Measurements from ENCODE around the gene CTNND2.

CTNND2 gene

GRCh38 chr5:11777096-11777495 is 127.2 kb downstream of the CTNND2 start:
- no peak for DNase-seq (ENCODE audit: low read depth)

GRCh38 chr5:11770310-11770709 is 133.9 kb downstream of the CTNND2 start:
- DNase-seq (ENCODE audit: low read depth), result no peak

GRCh38 chr5:11760934-11761603 is 143.2 kb downstream of the CTNND2 start:
- no peak for DNase-seq (ENCODE audit: low read depth)

GRCh38 chr5:11758321-11758720 is 145.9 kb downstream of the CTNND2 start:
- no peak for DNase-seq (ENCODE audit: low read depth)

- DNase-seq (ENCODE audit: low read depth), result no peak
Measured at GRCh38 chr5:11757661-11758060, 146.6 kb downstream of the CTNND2 start.

GRCh38 chr5:11737010-11737409 is 167.2 kb downstream of the CTNND2 start:
- DNase-seq (ENCODE audit: low read depth), result no peak

- no peak for DNase-seq (ENCODE audit: low read depth)
Measured at GRCh38 chr5:11734369-11734768, 169.9 kb downstream of the CTNND2 start.

GRCh38 chr5:11733840-11734192 is 170.4 kb downstream of the CTNND2 start:
- no peak for DNase-seq (ENCODE audit: low read depth)

GRCh38 chr5:11733185-11733839 is 170.9 kb downstream of the CTNND2 start:
- no peak for DNase-seq (ENCODE audit: low read depth)

- no peak for DNase-seq (ENCODE audit: low read depth)
Measured at GRCh38 chr5:11724940-11725339, 179.3 kb downstream of the CTNND2 start.

GRCh38 chr5:11719888-11720481 is 184.3 kb downstream of the CTNND2 start:
- no peak for DNase-seq (ENCODE audit: low read depth)

- no peak for DNase-seq (ENCODE audit: low read depth)
Measured at GRCh38 chr5:11715461-11716196, 188.6 kb downstream of the CTNND2 start.

GRCh38 chr5:11711932-11712331 is 192.3 kb downstream of the CTNND2 start:
- DNase-seq (ENCODE audit: low read depth), result no peak

- no peak for DNase-seq (ENCODE audit: low read depth)
Measured at GRCh38 chr5:11709021-11709420, 195.2 kb downstream of the CTNND2 start.

GRCh38 chr5:11704916-11705315 is 199.3 kb downstream of the CTNND2 start:
- DNase-seq (ENCODE audit: low read depth), result no peak

GRCh38 chr5:11700391-11700790 is 203.9 kb downstream of the CTNND2 start:
- DNase-seq (ENCODE audit: low read depth), result no peak

- DNase-seq (ENCODE audit: low read depth), result no peak
Measured at GRCh38 chr5:11692636-11693035, 211.6 kb downstream of the CTNND2 start.

GRCh38 chr5:11687498-11687897 is 216.7 kb downstream of the CTNND2 start:
- DNase-seq (ENCODE audit: low read depth), result no peak

- DNase-seq (ENCODE audit: low read depth), result no peak
Measured at GRCh38 chr5:11684607-11685006, 219.6 kb downstream of the CTNND2 start.

GRCh38 chr5:11683666-11684065 is 220.6 kb downstream of the CTNND2 start:
- DNase-seq (ENCODE audit: low read depth), result no peak

GRCh38 chr5:11681796-11682195 is 222.4 kb downstream of the CTNND2 start:
- no peak for DNase-seq (ENCODE audit: low read depth)

GRCh38 chr5:11679676-11680075 is 224.6 kb downstream of the CTNND2 start:
- no peak for DNase-seq (ENCODE audit: low read depth)

- DNase-seq (ENCODE audit: low read depth), result no peak
Measured at GRCh38 chr5:11675184-11675583, 229.1 kb downstream of the CTNND2 start.

All from EH (cell line).